GM12872 (cell line): ENCODE data around the gene CHMP3.

Experiments
- CTCF ChIP-seq: IDR thresholded peaks from 3 replicates; pipeline ENCODE4 v1.5.1; 2011; ENCODE audit warnings: low read depth, mild to moderate bottlenecking, low read length, moderate library complexity; ENCODE audit not compliant: insufficient read depth

The CHMP3 gene

GRCh38 chr2:86541334-86541733 is 21.9 kb downstream of the CHMP3 start:
- TF ChIP-seq CTCF: no peak

GRCh38 chr2:86533589-86533988 is 29.7 kb downstream of the CHMP3 start:
- TF ChIP-seq CTCF: no peak

GRCh38 chr2:86525421-86526340 is 37.6 kb downstream of the CHMP3 start:
- TF ChIP-seq CTCF: no peak

GRCh38 chr2:86523491-86523890 is 39.8 kb downstream of the CHMP3 start:
- TF ChIP-seq CTCF: no peak

- no peak for TF ChIP-seq CTCF
Observed at GRCh38 chr2:86522711-86523110, 40.5 kb downstream of the CHMP3 start.

GRCh38 chr2:86521922-86522321 is 41.3 kb downstream of the CHMP3 start:
- no peak for TF ChIP-seq CTCF

GRCh38 chr2:86520153-86520552 is 43.1 kb downstream of the CHMP3 start:
- TF ChIP-seq CTCF: no peak
